Esophagus muscularis mucosa (tissue), 4 donors: ENCODE data around the gene CCDC102B. TPM values are rescaled to one million over a fixed set of nuclear protein-coding genes. Genes with fewer than 3 reads are reported as not detected.

Experiments used
- DNase-seq: peaks from one replicate; pipeline ENCODE4 v3.0.0-alpha.2; 2017; ENCODE audit errors: extremely low spot score
- H3K27ac ChIP-seq, 4 donors: fragments of 200-600 bp; sonication (generic); replicated peaks in 1 of 4; 1 replicate in 3 of 4; 2 replicates in 1 of 4; pipeline ENCODE4 v1.5.1; 2016 to 2019; ENCODE audit warnings: mild to moderate bottlenecking in 1 of 4
- H3K27me3 ChIP-seq, 4 donors: fragments of 200-600 bp; sonication (generic); one replicate each; pipeline versions ENCODE4 v1.5.1 to v1.6.0; 2016 to 2019
- H3K36me3 ChIP-seq, 4 donors: fragments of 200-600 bp; sonication (generic); one replicate each; pipeline ENCODE4 v1.5.1; 2016 to 2019
- H3K4me1 ChIP-seq, 4 donors: fragments of 200-600 bp; sonication (generic); one replicate each; pipeline ENCODE4 v1.5.1; 2016 to 2019
- H3K4me3 ChIP-seq, 4 donors: fragments of 200-600 bp; sonication (generic); 1 replicate in 2 of 4; 2 replicates in 2 of 4; pipeline ENCODE4 v1.5.1; 2016 to 2019; ENCODE audit warnings: mild to moderate bottlenecking in 4 of 4, moderate library complexity in 1 of 4
- H3K9me3 ChIP-seq, 4 donors: fragments of 200-600 bp; sonication (generic); 1 replicate in 3 of 4; 2 replicates in 1 of 4; pipeline ENCODE4 v1.5.1; 2016 to 2019
- CTCF ChIP-seq, 3 experiments: fragments of 200-600 bp in 2 of 3; fragments of 450-650 bp in 1 of 3; sonication (generic) in 2 of 3; IDR thresholded peaks; one replicate each; pipeline ENCODE4 v1.5.1; 2017 to 2019; ENCODE audit warnings: antibody characterized with exemption in 3 of 3, mild to moderate bottlenecking in 2 of 3, moderate library complexity in 1 of 3
- EP300 ChIP-seq: sonication (generic); formaldehyde crosslinking; IDR thresholded peaks from one replicate; pipeline ENCODE4 v1.6.1; 2017; ENCODE audit warnings: antibody characterized with exemption
- POLR2A ChIP-seq: fragments of 450-650 bp; IDR thresholded peaks from one replicate; pipeline ENCODE4 v1.6.1; 2017; ENCODE audit warnings: antibody characterized with exemption, moderate library complexity, mild to moderate bottlenecking, low read depth
- POLR2AphosphoS5 ChIP-seq, 2 donors: sonication (generic); formaldehyde crosslinking; IDR thresholded peaks; one replicate each; pipeline ENCODE4 v1.6.1; 2017; ENCODE audit warnings: antibody characterized with exemption in 2 of 2
- WGBS: methylation state at CpG from one replicate; pipeline ENCODE4 v1.1.5; 2018; 5-methylcytosine and 5-hydroxymethylcytosine counted together
- intact Hi-C: fragments of 100-400 bp; cut with DNase I; formaldehyde crosslinking; loops from one replicate; pipeline ENCODE4 v1.15.1; 2023
- total RNA-seq, 4 donors: library from RNA; depleted of rRNA; stranded (reverse); fragments of >200 nt; gene quantifications; one replicate each; pipeline versions ENCODE4 v1.1.0 to v1.2.1, GENCODE V29; 2016

Gene CCDC102B
- total RNA-seq, 4 donors from 2014 or later = 3.0 to 6.8 (median 4.8) TPM

GRCh38 chr18:69081846-69082245, 284.0 kb downstream of the CCDC102B start:
- TF ChIP-seq CTCF (IDR thresholded peaks at IDR 0.05) (no peak), EP300 (no peak), POLR2A (no peak), POLR2AphosphoS5 (IDR thresholded peaks at IDR 0.05) (no peak)
- Histone ChIP-seq H3K4me1 (no peaks in the 10 kb centered on the region), H3K9me3 (no peaks in the 10 kb centered on the region), H3K27me3 (no peaks in the 10 kb centered on the region), H3K4me3 (no peak overlapping the region), H3K27ac (no peak overlapping the region), H3K36me3 (no peaks in the 10 kb centered on the region)
- DNase-seq = no peak
- intact Hi-C loops = no loop called here
- WGBS = 82% methylated on average over 2 of the region's 2 CpGs

DNA sequence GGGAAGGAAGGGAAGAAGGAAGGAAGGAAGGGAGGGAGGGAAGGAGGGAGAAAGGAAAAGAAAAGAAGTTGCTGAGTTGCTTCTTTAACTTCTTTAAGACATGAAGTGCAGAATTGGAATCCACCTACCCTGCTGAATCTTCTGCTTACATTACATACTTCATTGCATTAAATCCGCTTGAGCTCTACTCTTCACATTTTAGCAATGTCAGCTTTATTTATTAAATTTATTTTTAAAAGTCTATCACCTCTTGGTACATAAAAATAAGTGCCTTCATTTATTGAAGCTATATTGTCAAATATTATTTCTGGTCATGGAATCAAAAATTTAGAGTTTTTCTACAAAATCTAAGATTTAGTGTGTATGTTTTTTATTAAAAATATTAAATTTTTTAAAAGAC, 284.6 kb downstream of the CCDC102B start:
- WGBS = 100% methylated on average over 1 of the region's 1 CpG
- no peak for DNase-seq
- intact Hi-C loops = no loop called here
- Histone ChIP-seq H3K27me3 (no peaks in the 10 kb centered on the region), H3K4me3 (no peak overlapping the region), H3K4me1 (no peaks in the 10 kb centered on the region), H3K9me3 (no peaks in the 10 kb centered on the region), H3K36me3 (no peaks in the 10 kb centered on the region), H3K27ac (no peak overlapping the region)
- no peak for TF ChIP-seq POLR2AphosphoS5 (IDR thresholded peaks at IDR 0.05)
- TF ChIP-seq CTCF (IDR thresholded peaks at IDR 0.05) = no peak
- TF ChIP-seq EP300 = no peak
- no peak for TF ChIP-seq POLR2A

GRCh38 chr18:69085951-69086350, 288.1 kb downstream of the CCDC102B start:
- WGBS = 87% methylated on average over 5 of the region's 5 CpGs
- TF ChIP-seq CTCF (IDR thresholded peaks at IDR 0.05) (no peak), POLR2A (no peak)
- no peak overlapping the region for H3K4me3 ChIP-seq
- no peak overlapping the region for H3K27ac ChIP-seq
- intact Hi-C loops = no loop called here
- no peaks in the 10 kb centered on the region for H3K9me3 ChIP-seq
- H3K36me3 ChIP-seq = no peaks in the 10 kb centered on the region
- no peaks in the 10 kb centered on the region for H3K27me3 ChIP-seq
- DNase-seq = no peak
- no peaks in the 10 kb centered on the region for H3K4me1 ChIP-seq

- no peak for TF ChIP-seq EP300
- no peak for TF ChIP-seq POLR2AphosphoS5 (IDR thresholded peaks at IDR 0.05)
- TF ChIP-seq POLR2A = no peak
- TF ChIP-seq CTCF (IDR thresholded peaks at IDR 0.05) = no peak
- intact Hi-C loops = no loop called here
- Histone ChIP-seq H3K9me3 (no peaks in the 10 kb centered on the region), H3K36me3 (no peaks in the 10 kb centered on the region), H3K4me3 (no peak overlapping the region), H3K27ac (no peak overlapping the region), H3K4me1 (no peaks in the 10 kb centered on the region), H3K27me3 (no peaks in the 10 kb centered on the region)
- DNase-seq = no peak
- WGBS = 69% methylated on average over 2 of the region's 2 CpGs
Measured at GRCh38 chr18:69088973-69089372, 291.1 kb downstream of the CCDC102B start.

- 83% methylated on average over 4 of the region's 4 CpGs for WGBS
- TF ChIP-seq POLR2AphosphoS5 (IDR thresholded peaks at IDR 0.05) (no peak), EP300 (no peak), POLR2A (no peak), CTCF (IDR thresholded peaks at IDR 0.05) (no peak)
- Histone ChIP-seq H3K27me3 (no peaks in the 10 kb centered on the region), H3K27ac (no peak overlapping the region), H3K36me3 (no peaks in the 10 kb centered on the region), H3K4me1 (no peaks in the 10 kb centered on the region), H3K4me3 (no peak overlapping the region), H3K9me3 (no peaks in the 10 kb centered on the region)
- intact Hi-C loops = no loop called here
- no peak for DNase-seq
Measured at GRCh38 chr18:69097349-69097748, 299.5 kb downstream of the CCDC102B start.
